Right kidney (tissue), 1 donor: ENCODE results near the gene PSAT1.

Experiments used
- DNase-seq: peaks from one replicate; pipeline ENCODE4 v3.0.0-alpha.2; 2016

Gene PSAT1

GRCh38 chr9:78314953-78315870 lies 18.3 kb downstream of the PSAT1 start:
- DNase-seq: no peak

GRCh38 chr9:78316166-78316892 lies 19.4 kb downstream of the PSAT1 start:
- DNase-seq: no peak

GRCh38 chr9:78319197-78320029 lies 22.5 kb downstream of the PSAT1 start:
- no peak for DNase-seq

GRCh38 chr9:78320030-78320693 lies 23.2 kb downstream of the PSAT1 start:
- no peak for DNase-seq

- no peak for DNase-seq
Measured at GRCh38 chr9:78320875-78321496, 24.1 kb downstream of the PSAT1 start.

- no peak for DNase-seq
Measured at GRCh38 chr9:78321505-78321904, 24.6 kb downstream of the PSAT1 start.

GRCh38 chr9:78324068-78324650 lies 27.2 kb downstream of the PSAT1 start:
- no peak for DNase-seq

GRCh38 chr9:78324682-78325081 lies 27.8 kb downstream of the PSAT1 start:
- no peak for DNase-seq

GRCh38 chr9:78325343-78325742 lies 28.4 kb downstream of the PSAT1 start:
- DNase-seq: no peak

- DNase-seq: no peak
Measured at GRCh38 chr9:78325846-78326360, 29.0 kb downstream of the PSAT1 start.

- no peak for DNase-seq
Measured at GRCh38 chr9:78326564-78326963, 29.6 kb downstream of the PSAT1 start.

- no peak for DNase-seq
Measured at GRCh38 chr9:78332381-78332780, 35.5 kb downstream of the PSAT1 start.

GRCh38 chr9:78348848-78349247 lies 51.9 kb downstream of the PSAT1 start:
- no peak for DNase-seq

- DNase-seq: no peak
Measured at GRCh38 chr9:78351816-78352215, 54.9 kb downstream of the PSAT1 start.

GRCh38 chr9:78354324-78354973 lies 57.5 kb downstream of the PSAT1 start:
- no peak for DNase-seq

- DNase-seq: no peak
Measured at GRCh38 chr9:78354989-78355388, 58.1 kb downstream of the PSAT1 start.

GRCh38 chr9:78356634-78357033 lies 59.7 kb downstream of the PSAT1 start:
- no peak for DNase-seq

- no peak for DNase-seq
Measured at GRCh38 chr9:78357165-78357873, 60.4 kb downstream of the PSAT1 start.

GRCh38 chr9:78358329-78359051 lies 61.6 kb downstream of the PSAT1 start:
- no peak for DNase-seq
